ENCODE results near the gene DHX34. TPM values are rescaled to one million over a fixed set of nuclear protein-coding genes. Genes with fewer than 3 reads are reported as not detected.
"Not testable (repeated sequence)": the region's sequence is repeated elsewhere in the genome, so short reads cannot be mapped to it uniquely, and the experiment has no call there.

The DHX34 gene, protein sequence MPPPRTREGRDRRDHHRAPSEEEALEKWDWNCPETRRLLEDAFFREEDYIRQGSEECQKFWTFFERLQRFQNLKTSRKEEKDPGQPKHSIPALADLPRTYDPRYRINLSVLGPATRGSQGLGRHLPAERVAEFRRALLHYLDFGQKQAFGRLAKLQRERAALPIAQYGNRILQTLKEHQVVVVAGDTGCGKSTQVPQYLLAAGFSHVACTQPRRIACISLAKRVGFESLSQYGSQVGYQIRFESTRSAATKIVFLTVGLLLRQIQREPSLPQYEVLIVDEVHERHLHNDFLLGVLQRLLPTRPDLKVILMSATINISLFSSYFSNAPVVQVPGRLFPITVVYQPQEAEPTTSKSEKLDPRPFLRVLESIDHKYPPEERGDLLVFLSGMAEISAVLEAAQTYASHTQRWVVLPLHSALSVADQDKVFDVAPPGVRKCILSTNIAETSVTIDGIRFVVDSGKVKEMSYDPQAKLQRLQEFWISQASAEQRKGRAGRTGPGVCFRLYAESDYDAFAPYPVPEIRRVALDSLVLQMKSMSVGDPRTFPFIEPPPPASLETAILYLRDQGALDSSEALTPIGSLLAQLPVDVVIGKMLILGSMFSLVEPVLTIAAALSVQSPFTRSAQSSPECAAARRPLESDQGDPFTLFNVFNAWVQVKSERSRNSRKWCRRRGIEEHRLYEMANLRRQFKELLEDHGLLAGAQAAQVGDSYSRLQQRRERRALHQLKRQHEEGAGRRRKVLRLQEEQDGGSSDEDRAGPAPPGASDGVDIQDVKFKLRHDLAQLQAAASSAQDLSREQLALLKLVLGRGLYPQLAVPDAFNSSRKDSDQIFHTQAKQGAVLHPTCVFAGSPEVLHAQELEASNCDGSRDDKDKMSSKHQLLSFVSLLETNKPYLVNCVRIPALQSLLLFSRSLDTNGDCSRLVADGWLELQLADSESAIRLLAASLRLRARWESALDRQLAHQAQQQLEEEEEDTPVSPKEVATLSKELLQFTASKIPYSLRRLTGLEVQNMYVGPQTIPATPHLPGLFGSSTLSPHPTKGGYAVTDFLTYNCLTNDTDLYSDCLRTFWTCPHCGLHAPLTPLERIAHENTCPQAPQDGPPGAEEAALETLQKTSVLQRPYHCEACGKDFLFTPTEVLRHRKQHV
- 10 to 100 TPM in 1 of 2 donors, 1 to 10 TPM in 1; 9.4 to 18.2 TPM for total RNA-seq
- polyA plus RNA-seq (ENCODE audit: insufficient read length in 6 of 6): 10 to 100 TPM; 12.1 to 17.8 (median 14.9) TPM
- long read RNA-seq, donor 1, full-length matches to known transcripts: 1 of 9 reads
- long read RNA-seq, donor 1, partial matches to known transcripts: 8 of 9 reads
- long read RNA-seq, donor 1, other reads (novel, unspliced or antisense): 0 of 9 reads
- long read RNA-seq, donor 2, full-length matches to known transcripts: 1 of 1 reads
- long read RNA-seq, donor 2, partial matches to known transcripts: 0 of 1 reads
- long read RNA-seq, donor 2, other reads (novel, unspliced or antisense): 0 of 1 reads
- long read RNA-seq, donor 3: 0 reads
- long read RNA-seq, donor 4, partial matches to known transcripts: 1 of 1 reads
- long read RNA-seq, donor 4, other reads (novel, unspliced or antisense): 0 of 1 reads
- long read RNA-seq, donor 5: 0 reads
- long read RNA-seq, donor 6, full-length matches to known transcripts: 1 of 1 reads
- long read RNA-seq, donor 6, partial matches to known transcripts: 0 of 1 reads
- long read RNA-seq, donor 6, other reads (novel, unspliced or antisense): 0 of 1 reads
- long read RNA-seq, donor 7: 0 reads
- long read RNA-seq, donor 8, partial matches to known transcripts: 0 of 1 reads
- long read RNA-seq, donor 8, other reads (novel, unspliced or antisense): 0 of 1 reads
- long read RNA-seq, donor 9: 0 reads
- long read RNA-seq, donor 10: 0 reads
- long read RNA-seq, donor 11: 0 reads
- long read RNA-seq, donor 12: 0 reads

DNA sequence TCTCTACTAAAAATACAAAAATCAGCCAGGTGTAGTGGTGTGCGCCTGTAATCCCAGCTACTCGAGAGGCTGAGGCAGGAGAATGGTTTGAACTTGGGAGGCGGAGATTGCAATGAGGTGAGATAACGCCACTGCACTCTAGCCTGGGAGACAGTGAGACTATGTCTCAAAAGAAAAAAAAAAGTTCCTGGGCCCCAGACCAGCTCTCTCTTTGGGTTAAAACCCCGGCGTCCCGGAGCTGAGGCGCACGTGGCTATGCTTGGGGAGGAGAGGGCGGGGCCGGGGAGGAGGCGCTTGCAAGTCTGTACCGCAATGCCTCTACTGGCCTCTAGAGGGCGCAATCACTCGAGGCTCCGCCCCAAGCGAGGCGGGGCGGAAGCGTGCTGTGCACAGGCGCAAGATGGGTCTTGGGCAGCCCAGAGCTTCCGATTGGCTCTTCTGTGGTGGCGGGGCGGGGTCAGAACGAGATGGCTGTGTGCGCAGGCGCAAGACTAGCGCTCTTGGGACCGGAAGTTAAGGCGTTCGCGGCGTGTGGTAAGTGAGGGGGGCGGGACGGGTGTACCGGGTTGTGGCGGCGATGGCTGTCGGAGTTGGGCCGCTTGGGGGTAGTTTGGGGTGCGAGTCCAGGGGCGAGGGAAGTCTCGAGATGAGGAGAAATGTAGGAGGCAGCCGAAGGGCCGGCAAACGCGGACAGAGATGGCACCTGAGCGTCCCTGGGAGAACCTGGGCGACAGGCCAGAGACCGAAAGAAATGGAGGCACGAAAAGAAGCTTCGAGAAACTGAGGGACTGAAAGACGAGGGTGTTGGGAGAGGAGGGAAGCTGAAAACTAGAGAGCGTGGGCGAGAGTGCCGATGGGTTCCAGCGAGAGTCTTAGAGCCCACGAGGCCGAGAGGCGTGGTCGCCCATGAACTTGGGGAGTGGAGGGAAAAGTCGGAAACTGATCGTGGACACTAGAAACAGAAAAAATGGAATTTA lies at the start of gene DHX34:
DHX34 (plus strand) TSS at position 497 of the 977 bp plus-strand sequence. CDS start 3,716 bp downstream, outside the sequence.
- Histone ChIP-seq H3K4me1 (peaks cover 7 to 48% of the 10 kb centered on the region in 2 donors), H3K27me3 (no peaks in the 10 kb centered on the region), H3K9me3 (no peaks in the 10 kb centered on the region), H3K27ac (peak within 1 kb of the TSS; percentile 27 to 82), H3K4me3 (peak within 1 kb of the TSS; percentile 64 to 94), H3K36me3 (peaks cover 0 to 18% of the 10 kb centered on the region in 2 donors)
- DNase-seq (peak; percentile 96 to 99 (median 98)), ATAC-seq (peak; percentile 100)
- intact Hi-C loops (cut with DNase I): no loop called here
- TF ChIP-seq, protein P1, sequence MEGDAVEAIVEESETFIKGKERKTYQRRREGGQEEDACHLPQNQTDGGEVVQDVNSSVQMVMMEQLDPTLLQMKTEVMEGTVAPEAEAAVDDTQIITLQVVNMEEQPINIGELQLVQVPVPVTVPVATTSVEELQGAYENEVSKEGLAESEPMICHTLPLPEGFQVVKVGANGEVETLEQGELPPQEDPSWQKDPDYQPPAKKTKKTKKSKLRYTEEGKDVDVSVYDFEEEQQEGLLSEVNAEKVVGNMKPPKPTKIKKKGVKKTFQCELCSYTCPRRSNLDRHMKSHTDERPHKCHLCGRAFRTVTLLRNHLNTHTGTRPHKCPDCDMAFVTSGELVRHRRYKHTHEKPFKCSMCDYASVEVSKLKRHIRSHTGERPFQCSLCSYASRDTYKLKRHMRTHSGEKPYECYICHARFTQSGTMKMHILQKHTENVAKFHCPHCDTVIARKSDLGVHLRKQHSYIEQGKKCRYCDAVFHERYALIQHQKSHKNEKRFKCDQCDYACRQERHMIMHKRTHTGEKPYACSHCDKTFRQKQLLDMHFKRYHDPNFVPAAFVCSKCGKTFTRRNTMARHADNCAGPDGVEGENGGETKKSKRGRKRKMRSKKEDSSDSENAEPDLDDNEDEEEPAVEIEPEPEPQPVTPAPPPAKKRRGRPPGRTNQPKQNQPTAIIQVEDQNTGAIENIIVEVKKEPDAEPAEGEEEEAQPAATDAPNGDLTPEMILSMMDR (IDR thresholded peaks at IDR 0.05): peak; percentile 94 to 100

DNA sequence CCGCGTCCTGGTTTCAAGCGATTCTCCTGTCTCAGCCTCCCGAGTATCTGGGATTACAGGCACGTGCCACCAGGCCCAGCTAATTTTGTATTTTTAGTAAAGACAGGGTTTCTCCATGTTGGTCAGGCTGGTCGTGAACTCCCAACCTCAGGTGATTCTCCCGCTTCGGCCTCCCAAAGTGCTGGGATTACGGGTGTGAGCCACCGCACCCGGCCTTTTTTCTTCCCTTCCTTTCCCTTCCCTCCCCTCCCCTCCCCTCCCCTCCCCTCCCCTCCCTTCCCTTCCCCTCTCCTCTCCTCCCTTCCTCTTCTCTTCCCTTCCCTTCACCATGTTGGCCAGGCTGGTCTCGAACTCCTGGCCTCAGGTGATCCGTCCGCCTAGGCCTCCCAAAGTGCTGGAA lies 48.2 kb upstream of the DHX34 start:
- H3K4me3 ChIP-seq: not testable (repeated sequence)
- intact Hi-C loops (cut with DNase I): loop anchor here in 1 of 2 donors (5.0 kb wide), 1 partner anchor 91 kb away; no protein-coding TSS in a partner anchor

DNA sequence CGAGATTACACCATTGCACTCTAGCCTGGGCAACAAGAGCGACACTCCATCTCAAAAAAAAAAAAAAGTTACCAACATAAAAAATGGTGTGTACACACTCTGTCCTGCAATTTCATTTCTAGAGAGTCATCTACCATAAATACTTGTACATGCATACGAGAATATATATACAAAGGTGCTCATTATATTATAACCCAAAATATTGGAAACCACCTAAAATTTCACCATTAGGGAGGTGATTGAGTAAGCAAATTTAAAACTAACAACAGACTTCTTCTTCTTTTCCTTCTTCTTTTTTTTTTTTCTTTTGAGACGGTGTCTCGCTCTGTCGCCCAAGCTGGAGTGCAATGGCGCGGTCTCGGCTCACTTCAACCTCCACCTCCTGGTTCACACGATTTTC lies 46.9 kb upstream of the DHX34 start:
- Histone ChIP-seq H3K27ac (peak overlapping the region in 1 of 2 donors; percentile 53), H3K4me3 (no peak overlapping the region), H3K4me1 (peaks cover 0 to 23% of the 10 kb centered on the region in 2 donors), H3K9me3 (no peaks in the 10 kb centered on the region), H3K27me3 (no peaks in the 10 kb centered on the region), H3K36me3 (no peaks in the 10 kb centered on the region)
- TF ChIP-seq, protein P1 (IDR thresholded peaks at IDR 0.05): no peak
- ATAC-seq: no peak
- intact Hi-C loops (cut with DNase I): loop anchor here in 1 of 2 donors (5.0 kb wide), 1 partner anchor 90 kb away; no protein-coding TSS in a partner anchor
- DNase-seq: no peak

More for the DNA sequence above, 48.2 kb upstream of the DHX34 start:
- not testable (repeated sequence) for H3K27me3 ChIP-seq, H3K27ac ChIP-seq, H3K9me3 ChIP-seq, H3K36me3 ChIP-seq, DNase-seq, ATAC-seq
- H3K4me1 ChIP-seq: peaks cover 0 to 26% of the 10 kb centered on the region in 2 donors

DNA sequence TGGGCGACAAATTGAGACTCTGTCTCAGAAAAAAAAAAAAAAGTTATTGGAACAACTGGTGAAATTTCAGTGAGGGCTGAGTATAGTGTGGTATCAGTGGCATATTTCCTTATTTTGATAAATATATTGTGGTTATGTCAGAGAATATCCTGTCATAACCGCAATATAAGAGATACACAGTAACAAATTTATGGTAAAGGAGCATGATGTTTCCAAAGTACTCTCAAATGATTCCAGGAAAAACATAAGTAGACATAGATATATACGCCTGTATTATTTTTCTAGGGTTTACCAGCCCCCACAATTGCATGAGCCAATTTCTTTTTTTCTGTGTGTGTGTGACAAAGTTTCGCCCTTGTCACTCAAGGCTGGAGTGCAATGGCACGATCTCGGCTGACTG lies 45.1 kb upstream of the DHX34 start:
- intact Hi-C loops (cut with DNase I): loop anchor here in 1 of 2 donors (5.0 kb wide), 1 partner anchor 88 kb away; no protein-coding TSS in a partner anchor
- TF ChIP-seq, protein P1 (IDR thresholded peaks at IDR 0.05): no peak
- DNase-seq: no peak
- ATAC-seq: no peak
- Histone ChIP-seq H3K4me3 (no peak overlapping the region), H3K36me3 (no peaks in the 10 kb centered on the region), H3K27ac (no peak overlapping the region), H3K27me3 (no peaks in the 10 kb centered on the region), H3K9me3 (no peaks in the 10 kb centered on the region), H3K4me1 (peaks cover 0 to 33% of the 10 kb centered on the region in 2 donors)

All from left lung (tissue), 14 donors.